HepG2 (cell line): ENCODE results near the gene VSIG8. TPM values are rescaled to one million over a fixed set of nuclear protein-coding genes. Genes with fewer than 3 reads are reported as not detected.

Source experiments
- ATAC-seq: fragments of 200-7000 bp; cut with Tn5 transposase; 3 replicates; pipeline ENCODE4 v1.9.1; 2020; ENCODE audit warnings: mild to moderate bottlenecking, moderate library complexity
- BruUV-seq: library from RNA; stranded (reverse); fragments of 400-500 nt; replicated peaks from 2 replicates; lab custom pipeline; 2021; lab: Mats Ljungman, UMichigan
- CTCF ChIA-PET: fragments of 300-600 bp; formaldehyde crosslinking; extraction: SDS; loops from one replicate; lab custom pipeline; 2021; ENCODE audit warnings: low total read pairs, inconsistent platforms, low intra/inter-chr PET ratio; lab: Yijun Ruan, JAX
- POLR2A ChIA-PET: fragments of 350-600 bp; sonication (Branson Sonifier 250); formaldehyde crosslinking; loops from one replicate; lab custom pipeline; 2020; ENCODE audit warnings: antibody characterized with exemption, inconsistent platforms; lab: Yijun Ruan, JAX
- DNase-seq: peaks from one replicate; pipeline ENCODE4 v3.0.0-alpha.2; 2015; ENCODE audit warnings: low spot score
- FAIRE-seq: peaks from 3 replicates; lab custom pipeline; 2011; peaks lifted over from hg19 to GRCh38; lab: Jason Lieb, UNC
- H2AFZ ChIP-seq: one replicate; pipeline ENCODE4 v1.6.1; 2011; ENCODE audit warnings: low read length, inconsistent platforms
- H3K27ac ChIP-seq: fragments of 300-600 bp; 3 replicates; pipeline ENCODE4 v1.8.0; 2011; ENCODE audit warnings: mixed run types, mild to moderate bottlenecking, mixed read lengths, low read length, inconsistent platforms; ENCODE audit not compliant: insufficient read depth; ENCODE audit errors: extremely low read length
- H3K27me3 ChIP-seq, 2 experiments: fragments of 200-600 bp in 1 of 2; 2 replicates in 1 of 2; 3 replicates in 1 of 2; pipeline versions ENCODE4 v1.6.0 to v1.8.0; 2011; ENCODE audit warnings: low read length in 2 of 2, mild to moderate bottlenecking in 2 of 2, moderate library complexity in 2 of 2, inconsistent platforms in 1 of 2; ENCODE audit not compliant: insufficient read depth in 2 of 2, control insufficient read depth in 1 of 2
- H3K36me3 ChIP-seq, 2 experiments: fragments of 200-600 bp in 1 of 2; replicated peaks in 1 of 2; 2 replicates in 1 of 2; 3 replicates in 1 of 2; pipeline versions ENCODE4 v1.5.1 to v1.8.0; 2011; ENCODE audit warnings: low read length in 2 of 2, inconsistent platforms in 1 of 2; ENCODE audit not compliant: insufficient read depth in 2 of 2, control insufficient read depth in 1 of 2
- H3K4me1 ChIP-seq: 2 replicates; pipeline ENCODE4 v1.5.1; 2012; ENCODE audit warnings: low read length, inconsistent platforms; ENCODE audit not compliant: insufficient read depth
- H3K4me2 ChIP-seq: 2 replicates; pipeline ENCODE4 v1.6.0; 2011; ENCODE audit warnings: low read depth, low read length, inconsistent platforms
- H3K4me3 ChIP-seq, 3 experiments: fragments of 200-600 bp in 1 of 3; sonication (generic), shearing (Covaris generic) in 1 of 3; replicated peaks in 1 of 3; 2 replicates each; pipeline ENCODE4 v1.5.1; 2011 to 2016; ENCODE audit warnings: low read length in 3 of 3, inconsistent platforms in 2 of 3, low read depth in 2 of 3, mild to moderate bottlenecking in 2 of 3, control low read depth in 1 of 3, mixed read lengths in 1 of 3; ENCODE audit not compliant: insufficient read depth in 1 of 3
- H3K79me2 ChIP-seq: one replicate; pipeline ENCODE4 v1.6.1; 2011; ENCODE audit warnings: low read length, inconsistent platforms; ENCODE audit not compliant: insufficient read depth
- H3K9ac ChIP-seq: 2 replicates; pipeline ENCODE4 v1.6.0; 2011; ENCODE audit warnings: mild to moderate bottlenecking, low read depth, low read length, inconsistent platforms; ENCODE audit not compliant: insufficient read depth
- H3K9me3 ChIP-seq: 2 replicates; pipeline ENCODE4 v1.5.1; 2012; ENCODE audit warnings: mild to moderate bottlenecking, low read length
- H4K20me1 ChIP-seq: 2 replicates; pipeline ENCODE4 v1.6.0; 2011; ENCODE audit warnings: inconsistent platforms, mild to moderate bottlenecking, low read length, moderate library complexity; ENCODE audit not compliant: insufficient read depth
- DDIT3 ChIP-seq: sonication (generic); formaldehyde crosslinking; IDR thresholded peaks from 2 replicates; pipeline ENCODE4 v1.4.0; 2020; ENCODE audit warnings: mild to moderate bottlenecking, missing genetic modification reagents
- EED ChIP-seq: sonication (generic); formaldehyde crosslinking; IDR thresholded peaks from 2 replicates; pipeline ENCODE4 v1.5.0; 2020; ENCODE audit warnings: mild to moderate bottlenecking, missing genetic modification reagents
- IKZF4 ChIP-seq: sonication (generic); formaldehyde crosslinking; IDR thresholded peaks from 2 replicates; pipeline ENCODE4 v1.5.1; 2020; ENCODE audit warnings: borderline replicate concordance, mild to moderate bottlenecking, low read depth, missing genetic modification reagents; ENCODE audit errors: not compliant biosample characterization
- MEIS2 ChIP-seq: sonication (generic); formaldehyde crosslinking; IDR thresholded peaks from 2 replicates; pipeline ENCODE4 v1.9.0; 2021; ENCODE audit warnings: mild to moderate bottlenecking, missing genetic modification reagents
- NR1H2 ChIP-seq: sonication (generic); formaldehyde crosslinking; IDR thresholded peaks from 2 replicates; pipeline ENCODE4 v1.8.1; 2022; ENCODE audit warnings: low read depth, missing genetic modification reagents, borderline replicate concordance
- PBX3 ChIP-seq: sonication (generic); formaldehyde crosslinking; IDR thresholded peaks from 2 replicates; pipeline ENCODE4 v1.8.1; 2023; ENCODE audit warnings: missing genetic modification reagents, inconsistent platforms, borderline replicate concordance
- REPIN1 ChIP-seq: sonication (generic); formaldehyde crosslinking; IDR thresholded peaks from 2 replicates; pipeline ENCODE4 v1.8.0; 2022; ENCODE audit warnings: missing genetic modification reagents, low read depth, mild to moderate bottlenecking, borderline replicate concordance
- RFX1 ChIP-seq: fragments of 450-650 bp; IDR thresholded peaks from 2 replicates; pipeline ENCODE4 v1.6.1; 2017
- RXRB ChIP-seq: IDR thresholded peaks from 2 replicates; pipeline ENCODE4 v1.6.1; 2016; ENCODE audit warnings: borderline replicate concordance, missing genetic modification reagents, missing compliant biosample characterization
- SAP130 ChIP-seq: IDR thresholded peaks from 2 replicates; pipeline ENCODE4 v1.6.1; 2016; ENCODE audit warnings: low read depth
- TSC22D2 ChIP-seq: sonication (generic); formaldehyde crosslinking; IDR thresholded peaks from 2 replicates; pipeline ENCODE4 v1.5.1; 2020; ENCODE audit warnings: missing genetic modification reagents, mild to moderate bottlenecking, borderline replicate concordance
- ZNF3 ChIP-seq: IDR thresholded peaks from 2 replicates; pipeline ENCODE4 v1.7.0; 2017; ENCODE audit warnings: inconsistent platforms
- ZNF562 ChIP-seq: sonication (generic); formaldehyde crosslinking; IDR thresholded peaks from 2 replicates; pipeline ENCODE4 v1.8.0; 2022; ENCODE audit warnings: missing genetic modification reagents, borderline replicate concordance
- ZNF615 ChIP-seq: sonication (generic); formaldehyde crosslinking; IDR thresholded peaks from 2 replicates; pipeline ENCODE4 v1.5.0; 2020; ENCODE audit warnings: mild to moderate bottlenecking, missing genetic modification reagents, borderline replicate concordance
- ZNF761 ChIP-seq: sonication (generic); formaldehyde crosslinking; conservative IDR thresholded peaks from 2 replicates; pipeline ENCODE4 v1.4.0; 2020; ENCODE audit warnings: mild to moderate bottlenecking, missing genetic modification reagents
- ZNF782 ChIP-seq: sonication (generic); formaldehyde crosslinking; IDR thresholded peaks from 2 replicates; pipeline ENCODE4 v1.4.0; 2020; ENCODE audit warnings: missing genetic modification reagents, mild to moderate bottlenecking, borderline replicate concordance
- ZSCAN9 ChIP-seq: IDR thresholded peaks from 2 replicates; pipeline ENCODE4 v1.6.1; 2016; ENCODE audit warnings: borderline replicate concordance
- WGBS: methylation state at CpG from one replicate; pipeline ENCODE4 v1.1.6; 2017; ENCODE audit warnings: low lambda C conversion rate; 5-methylcytosine and 5-hydroxymethylcytosine counted together
- in situ Hi-C: cut with HindIII; loops from 2 replicates; pipeline ENCODE4 v1.10.0; 2017; ENCODE audit warnings: low pct_unique_long_range_greater_than_20kb; ENCODE audit not compliant: extremely low pct_ligation_motif_present
- intact Hi-C: fragments of 100-400 bp; cut with micrococcal nuclease; formaldehyde crosslinking; loops from one replicate; pipeline ENCODE4 v1.10.0; 2022; ENCODE audit not compliant: unreplicated experiment
- polyA plus RNA-seq, 8 experiments: library from polyadenylated mRNA; depleted of rRNA in 3 of 8; stranded (reverse) in 7 of 8; unstranded in 1 of 8; fragments of >200 nt; fragmentation: Illumina TruSeq in 4 of 8; extraction: Trizol in 4 of 8; gene quantifications; 2 replicates each; pipeline versions ENCODE4 v1.2.1 to v1.2.3, GENCODE V29; 2011 to 2016; ENCODE audit warnings: low read depth in 4 of 8, missing spikeins in 1 of 8, mixed read lengths in 1 of 8; ENCODE audit not compliant: insufficient read depth in 1 of 8
- total RNA-seq, 5 experiments: library from RNA; depleted of rRNA; stranded (reverse); fragments of >200 nt; fragmentation: Illumina TruSeq; extraction: Trizol; gene quantifications; 2 replicates each; pipeline ENCODE4 v1.2.3, GENCODE V29; 2016; ENCODE audit warnings: low read depth in 1 of 5
- TF ChIP-seq, protein P1 (sequence below): sonication (generic); formaldehyde crosslinking; IDR thresholded peaks from 2 replicates; pipeline ENCODE4 v1.4.0; 2020; ENCODE audit warnings: missing genetic modification reagents
- TF ChIP-seq, protein P2 (sequence below): IDR thresholded peaks from 2 replicates; pipeline ENCODE4 v1.6.1; 2016; ENCODE audit warnings: missing biosample characterization, missing genetic modification reagents, low read depth

Gene VSIG8
- total and polyA plus RNA-seq, 2 of the 13 experiments (the other 11 are each of a cell fraction or from before 2014, with no cell fraction given), result not detected

DNA sequence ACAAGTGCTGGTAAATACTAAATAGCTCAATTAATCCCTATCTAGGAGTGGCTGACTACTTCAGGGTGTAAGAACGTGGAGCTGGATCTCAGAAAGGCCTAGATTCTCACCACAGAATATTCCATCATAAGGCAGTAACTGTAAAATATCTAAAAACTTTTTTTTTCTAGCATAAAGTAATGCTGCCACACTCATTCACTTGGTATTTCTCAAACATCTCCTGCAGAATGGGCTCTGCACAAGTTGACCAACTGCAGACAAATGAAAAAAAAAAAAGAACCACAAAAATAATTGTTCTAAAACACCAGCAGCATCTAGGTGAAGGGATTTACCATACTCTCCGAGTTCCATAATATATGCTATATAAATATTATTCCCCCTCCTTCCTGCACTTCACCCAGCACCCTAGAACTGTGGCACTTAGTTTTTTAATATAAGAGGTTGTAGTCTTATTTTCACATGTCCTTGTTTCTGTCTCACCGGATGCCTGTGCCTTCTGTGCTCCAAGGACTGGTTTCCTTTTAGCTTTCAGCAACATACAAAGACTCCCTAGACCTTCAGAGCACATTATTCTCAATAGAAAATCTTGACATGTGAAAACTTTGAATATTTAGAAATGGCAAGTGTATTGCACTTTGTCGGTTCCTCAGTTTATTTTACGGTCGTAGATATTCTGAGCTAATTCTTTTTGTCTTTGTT is 8.9 kb downstream of the VSIG8 start:
- no peak for ATAC-seq
- H3K27ac ChIP-seq, result no peak overlapping the region

More for the DNA sequence above, 8.9 kb downstream of the VSIG8 start:
- Histone ChIP-seq H3K9ac (no peak overlapping the region), H3K36me3 (no peaks in the 10 kb centered on the region), H3K79me2 (no peaks in the 10 kb centered on the region), H3K4me2 (peak overlapping the region; percentile 42; the same call in 1 of the 2 replicates), H3K4me1 (no peaks in the 10 kb centered on the region), H3K27me3 (peaks cover 4 to 29% of the 10 kb centered on the region in 2 experiments; a peak in 4 of 5 replicates), H3K4me3 (no peak overlapping the region), H2AFZ (no peak overlapping the region), H4K20me1 (no peaks in the 10 kb centered on the region), H3K9me3 (no peaks in the 10 kb centered on the region)
- CTCF ChIA-PET, result no interaction called here
- intact Hi-C loops (no loop called here), in situ Hi-C loops (no loop called here)
- no peak for FAIRE-seq
- no TSS peak for BruUV-seq
- WGBS, result 12% methylated on average over 6 of the region's 6 CpGs
- POLR2A ChIA-PET, result no interaction called here
- TF ChIP-seq, protein P1, sequence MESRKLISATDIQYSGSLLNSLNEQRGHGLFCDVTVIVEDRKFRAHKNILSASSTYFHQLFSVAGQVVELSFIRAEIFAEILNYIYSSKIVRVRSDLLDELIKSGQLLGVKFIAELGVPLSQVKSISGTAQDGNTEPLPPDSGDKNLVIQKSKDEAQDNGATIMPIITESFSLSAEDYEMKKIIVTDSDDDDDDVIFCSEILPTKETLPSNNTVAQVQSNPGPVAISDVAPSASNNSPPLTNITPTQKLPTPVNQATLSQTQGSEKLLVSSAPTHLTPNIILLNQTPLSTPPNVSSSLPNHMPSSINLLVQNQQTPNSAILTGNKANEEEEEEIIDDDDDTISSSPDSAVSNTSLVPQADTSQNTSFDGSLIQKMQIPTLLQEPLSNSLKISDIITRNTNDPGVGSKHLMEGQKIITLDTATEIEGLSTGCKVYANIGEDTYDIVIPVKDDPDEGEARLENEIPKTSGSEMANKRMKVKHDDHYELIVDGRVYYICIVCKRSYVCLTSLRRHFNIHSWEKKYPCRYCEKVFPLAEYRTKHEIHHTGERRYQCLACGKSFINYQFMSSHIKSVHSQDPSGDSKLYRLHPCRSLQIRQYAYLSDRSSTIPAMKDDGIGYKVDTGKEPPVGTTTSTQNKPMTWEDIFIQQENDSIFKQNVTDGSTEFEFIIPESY (CRISPR knock-in tag), result no peak
- no peak for TF ChIP-seq NR1H2
- TF ChIP-seq, protein P2, sequence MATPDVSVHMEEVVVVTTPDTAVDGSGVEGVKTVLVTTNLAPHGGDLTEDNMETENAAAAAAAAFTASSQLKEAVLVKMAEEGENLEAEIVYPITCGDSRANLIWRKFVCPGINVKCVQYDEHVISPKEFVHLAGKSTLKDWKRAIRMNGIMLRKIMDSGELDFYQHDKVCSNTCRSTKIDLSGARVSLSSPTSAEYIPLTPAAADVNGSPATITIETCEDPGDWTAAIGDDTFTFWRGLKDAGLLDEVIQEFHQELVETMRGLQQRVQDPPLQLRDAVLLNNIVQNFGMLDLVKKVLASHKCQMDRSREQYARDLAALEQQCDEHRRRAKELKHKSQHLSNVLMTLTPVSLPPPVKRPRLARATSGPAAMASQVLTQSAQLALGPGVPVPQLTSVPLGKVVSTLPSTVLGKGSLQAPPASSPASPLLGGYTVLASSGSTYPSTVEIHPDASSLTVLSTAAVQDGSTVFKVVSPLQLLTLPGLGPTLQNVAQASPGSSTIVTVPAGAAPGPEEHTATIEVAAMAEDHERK (CRISPR knock-in tag), result no peak
- TF ChIP-seq ZSCAN9 (CRISPR knock-in tag), result no peak
- no peak for TF ChIP-seq REPIN1
- no peak for TF ChIP-seq TSC22D2 (CRISPR knock-in tag)
- TF ChIP-seq RXRB (CRISPR knock-in tag), result no peak
- TF ChIP-seq RFX1, result no peak
- TF ChIP-seq ZNF562 (CRISPR knock-in tag), result no peak
- no peak for TF ChIP-seq ZNF3
- TF ChIP-seq ZNF761 (CRISPR knock-in tag), result no peak
- TF ChIP-seq ZNF782, result no peak
- no peak for TF ChIP-seq ZNF615 (CRISPR knock-in tag)
- TF ChIP-seq MEIS2 (CRISPR knock-in tag), result no peak
- TF ChIP-seq SAP130 (CRISPR knock-in tag), result no peak
- no peak for TF ChIP-seq PBX3 (CRISPR knock-in tag)
- TF ChIP-seq EED (CRISPR knock-in tag), result no peak
- TF ChIP-seq DDIT3 (CRISPR knock-in tag), result no peak
- no peak for TF ChIP-seq IKZF4 (CRISPR knock-in tag)
- no peak for DNase-seq
